Measurements from ENCODE around the gene CHIA.
"Not testable (repeated sequence)": the region's sequence is repeated elsewhere in the genome, so short reads cannot be mapped to it uniquely, and the experiment has no call there.

CHIA gene

GRCh38 chr1:111286912-111287311, 3.7 kb upstream of the CHIA start:
- DNase-seq: no peak

- no peak for DNase-seq
These were observed 1.3 kb upstream of the CHIA start for GRCh38 chr1:111289371-111289770.

- no peak for DNase-seq
These were observed 547 bp upstream of the CHIA start for GRCh38 chr1:111290104-111290503.

GRCh38 chr1:111294390-111294789, 3.7 kb downstream of the CHIA start:
- no peak for DNase-seq

GRCh38 chr1:111302374-111302773, 11.7 kb downstream of the CHIA start:
- no peak for DNase-seq

GRCh38 chr1:111309690-111310089, 19.0 kb downstream of the CHIA start:
- DNase-seq: no peak

GRCh38 chr1:111318523-111318922, 27.9 kb downstream of the CHIA start:
- no peak for DNase-seq

GRCh38 chr1:111320066-111320879, 29.6 kb downstream of the CHIA start:
- DNase-seq: no peak

- DNase-seq: no peak
These were observed 32.6 kb downstream of the CHIA start for GRCh38 chr1:111323231-111323630.

GRCh38 chr1:111332190-111332589, 41.5 kb downstream of the CHIA start:
- no peak for DNase-seq

- peak; percentile 58 for DNase-seq
These were observed 43.5 kb downstream of the CHIA start for GRCh38 chr1:111334169-111334568.

- not testable (repeated sequence) for DNase-seq
These were observed 44.7 kb downstream of the CHIA start for GRCh38 chr1:111335214-111335877.

GRCh38 chr1:111338849-111339248, 48.2 kb downstream of the CHIA start:
- not testable (repeated sequence) for DNase-seq

GRCh38 chr1:111346089-111346885, 55.6 kb downstream of the CHIA start:
- DNase-seq: peak; percentile 87

GRCh38 chr1:111347026-111347425, 56.4 kb downstream of the CHIA start:
- no peak for DNase-seq

- no peak for DNase-seq
These were observed 61.0 kb downstream of the CHIA start for GRCh38 chr1:111351700-111352099.

- DNase-seq: no peak
These were observed 63.9 kb downstream of the CHIA start for GRCh38 chr1:111354584-111354983.

- DNase-seq: no peak
These were observed 68.3 kb downstream of the CHIA start for GRCh38 chr1:111358964-111359363.

- DNase-seq: no peak
These were observed 68.7 kb downstream of the CHIA start for GRCh38 chr1:111359376-111359775.

- DNase-seq: not testable (repeated sequence)
These were observed 69.6 kb downstream of the CHIA start for GRCh38 chr1:111360257-111360656.

- no peak for DNase-seq
These were observed 71.1 kb downstream of the CHIA start for GRCh38 chr1:111361761-111362160.

- DNase-seq: no peak
These were observed 74.0 kb downstream of the CHIA start for GRCh38 chr1:111364690-111365089.

- DNase-seq: no peak
These were observed 75.6 kb downstream of the CHIA start for GRCh38 chr1:111366256-111366655.

GRCh38 chr1:111369177-111369576, 78.5 kb downstream of the CHIA start:
- no peak for DNase-seq
